Tibial artery (tissue), 4 donors: ENCODE data around the gene WNT3A.
A peak's percentile ranks its signal among the peaks of the same experiment; 100 is the strongest.

Experiments
- DNase-seq, 2 donors: peaks; one replicate each; pipeline ENCODE4 v3.0.0-alpha.2; 2019
- H3K27ac ChIP-seq, 2 donors: fragments of 200-600 bp; sonication (generic) in 1 of 2; 1 replicate in 1 of 2; 2 replicates in 1 of 2; pipeline ENCODE4 v1.5.1; 2018 to 2019; ENCODE audit warnings: mild to moderate bottlenecking in 1 of 2
- H3K27me3 ChIP-seq, 2 donors: fragments of 200-600 bp; sonication (generic) in 1 of 2; one replicate each; pipeline versions ENCODE4 v1.5.1 to v1.6.0; 2016 to 2019
- H3K36me3 ChIP-seq, 3 donors: fragments of 200-600 bp; sonication (generic) in 2 of 3; one replicate each; pipeline ENCODE4 v1.5.1; 2016 to 2019; ENCODE audit warnings: mild to moderate bottlenecking in 2 of 3
- H3K4me1 ChIP-seq, 4 donors: fragments of 200-600 bp; sonication (generic) in 2 of 4; 1 replicate in 3 of 4; 2 replicates in 1 of 4; pipeline ENCODE4 v1.5.1; 2016 to 2019
- H3K4me3 ChIP-seq, 2 donors: fragments of 200-600 bp; sonication (generic) in 1 of 2; 1 replicate in 1 of 2; 2 replicates in 1 of 2; pipeline ENCODE4 v1.5.1; 2018 to 2019; ENCODE audit warnings: mild to moderate bottlenecking in 2 of 2
- H3K9me3 ChIP-seq, 3 donors: fragments of 200-600 bp; sonication (generic) in 1 of 3; one replicate each; pipeline ENCODE4 v1.5.1; 2016 to 2019
- intact Hi-C: fragments of 100-400 bp; cut with DNase I; formaldehyde crosslinking; loops from one replicate; pipeline ENCODE4 v1.15.0; 2023; ENCODE audit warnings: low total_unique reads
- TF ChIP-seq, protein P1 (sequence below), 2 experiments: fragments of 200-600 bp in 1 of 2; fragments of 450-650 bp in 1 of 2; IDR thresholded peaks; one replicate each; pipeline ENCODE4 v1.5.1; 2017 to 2019; ENCODE audit warnings: antibody characterized with exemption in 2 of 2, mild to moderate bottlenecking in 1 of 2, moderate library complexity in 1 of 2

Gene WNT3A

DNA sequence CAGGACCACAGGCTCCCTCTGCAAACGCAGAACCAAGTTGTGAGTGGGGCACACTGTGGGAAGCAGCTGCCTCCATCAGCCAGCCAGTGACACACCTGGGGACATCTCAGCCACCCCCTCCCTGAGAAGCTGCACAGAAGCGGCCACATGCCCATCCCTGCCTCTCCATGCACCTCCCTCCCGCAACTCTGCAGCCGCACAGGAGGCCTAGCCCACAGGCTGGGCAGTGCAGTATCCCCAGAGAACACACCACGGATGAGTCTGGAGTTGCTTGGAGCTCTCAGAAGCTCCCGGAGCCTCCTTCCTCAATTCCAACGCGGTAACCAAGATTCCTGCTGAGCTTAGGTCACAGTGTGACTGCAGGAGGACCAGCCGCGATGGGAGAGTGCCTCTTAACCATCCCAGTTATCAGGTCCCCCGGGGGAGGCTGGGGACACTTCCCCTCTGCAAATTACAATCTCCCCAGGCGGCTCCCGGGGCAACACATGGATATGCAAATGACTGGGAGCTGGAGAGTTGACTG lies 1.2 kb upstream of the WNT3A start:
- no peaks in the 10 kb centered on the region for H3K9me3 ChIP-seq
- intact Hi-C loops: no loop called here
- DNase-seq: peak in 1 of 2 donors; percentile 40
- H3K36me3 ChIP-seq: no peaks in the 10 kb centered on the region
- no peak overlapping the region for H3K4me3 ChIP-seq
- no peak overlapping the region for H3K27ac ChIP-seq
- peaks cover 0 to 30% (median 2%) of the 10 kb centered on the region in 4 donors for H3K4me1 ChIP-seq
- TF ChIP-seq, protein P1, sequence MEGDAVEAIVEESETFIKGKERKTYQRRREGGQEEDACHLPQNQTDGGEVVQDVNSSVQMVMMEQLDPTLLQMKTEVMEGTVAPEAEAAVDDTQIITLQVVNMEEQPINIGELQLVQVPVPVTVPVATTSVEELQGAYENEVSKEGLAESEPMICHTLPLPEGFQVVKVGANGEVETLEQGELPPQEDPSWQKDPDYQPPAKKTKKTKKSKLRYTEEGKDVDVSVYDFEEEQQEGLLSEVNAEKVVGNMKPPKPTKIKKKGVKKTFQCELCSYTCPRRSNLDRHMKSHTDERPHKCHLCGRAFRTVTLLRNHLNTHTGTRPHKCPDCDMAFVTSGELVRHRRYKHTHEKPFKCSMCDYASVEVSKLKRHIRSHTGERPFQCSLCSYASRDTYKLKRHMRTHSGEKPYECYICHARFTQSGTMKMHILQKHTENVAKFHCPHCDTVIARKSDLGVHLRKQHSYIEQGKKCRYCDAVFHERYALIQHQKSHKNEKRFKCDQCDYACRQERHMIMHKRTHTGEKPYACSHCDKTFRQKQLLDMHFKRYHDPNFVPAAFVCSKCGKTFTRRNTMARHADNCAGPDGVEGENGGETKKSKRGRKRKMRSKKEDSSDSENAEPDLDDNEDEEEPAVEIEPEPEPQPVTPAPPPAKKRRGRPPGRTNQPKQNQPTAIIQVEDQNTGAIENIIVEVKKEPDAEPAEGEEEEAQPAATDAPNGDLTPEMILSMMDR (IDR thresholded peaks at IDR 0.05): no peak
- H3K27me3 ChIP-seq: peaks cover 0 to 80% of the 10 kb centered on the region in 2 donors

DNA sequence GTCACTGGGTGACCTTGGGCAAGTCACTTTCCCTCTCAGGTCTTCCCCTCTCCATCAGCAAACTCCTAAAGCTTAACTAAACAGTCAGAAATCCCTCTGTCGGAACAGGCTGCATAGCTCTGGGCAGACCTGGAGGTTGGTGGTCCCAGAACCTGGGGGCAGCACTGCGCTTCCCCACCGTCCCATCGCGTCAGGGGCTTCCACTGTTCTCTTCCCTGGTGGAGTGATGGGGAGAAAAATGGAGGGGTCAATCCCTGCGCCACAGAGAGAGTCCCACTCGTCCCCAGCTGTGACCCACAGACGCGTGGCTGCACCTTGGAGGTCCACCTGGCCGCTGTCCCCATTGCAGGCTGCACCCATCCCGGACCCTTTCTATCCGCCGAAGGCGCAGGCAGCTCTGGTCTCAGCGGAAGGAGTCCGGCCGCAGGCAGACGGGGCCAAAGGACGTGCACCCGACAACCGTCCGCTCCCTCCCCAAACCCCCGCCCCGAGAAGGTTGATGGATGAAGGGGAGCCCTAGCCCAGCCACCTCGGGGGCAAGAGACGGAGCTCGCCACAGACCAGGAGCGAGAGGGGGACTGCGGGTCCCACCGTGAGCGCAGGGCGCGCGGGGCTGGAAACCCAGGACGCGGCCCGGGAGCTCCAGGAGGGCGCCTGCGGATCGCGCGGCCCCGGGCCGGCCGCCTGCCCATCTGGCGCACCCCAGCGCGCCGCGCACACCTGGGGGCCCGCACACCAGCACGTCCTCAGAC lies 588 bp upstream of the WNT3A start:
- Histone ChIP-seq H3K27me3 (peaks cover 0 to 81% of the 10 kb centered on the region in 2 donors), H3K4me3 (no peak overlapping the region), H3K9me3 (no peaks in the 10 kb centered on the region), H3K4me1 (peaks cover 0 to 30% (median 2%) of the 10 kb centered on the region in 4 donors), H3K27ac (no peak overlapping the region), H3K36me3 (no peaks in the 10 kb centered on the region)
- TF ChIP-seq, protein P1 (IDR thresholded peaks at IDR 0.05): no peak
- intact Hi-C loops: no loop called here
- peak in 1 of 2 donors; percentile 60 for DNase-seq

DNA sequence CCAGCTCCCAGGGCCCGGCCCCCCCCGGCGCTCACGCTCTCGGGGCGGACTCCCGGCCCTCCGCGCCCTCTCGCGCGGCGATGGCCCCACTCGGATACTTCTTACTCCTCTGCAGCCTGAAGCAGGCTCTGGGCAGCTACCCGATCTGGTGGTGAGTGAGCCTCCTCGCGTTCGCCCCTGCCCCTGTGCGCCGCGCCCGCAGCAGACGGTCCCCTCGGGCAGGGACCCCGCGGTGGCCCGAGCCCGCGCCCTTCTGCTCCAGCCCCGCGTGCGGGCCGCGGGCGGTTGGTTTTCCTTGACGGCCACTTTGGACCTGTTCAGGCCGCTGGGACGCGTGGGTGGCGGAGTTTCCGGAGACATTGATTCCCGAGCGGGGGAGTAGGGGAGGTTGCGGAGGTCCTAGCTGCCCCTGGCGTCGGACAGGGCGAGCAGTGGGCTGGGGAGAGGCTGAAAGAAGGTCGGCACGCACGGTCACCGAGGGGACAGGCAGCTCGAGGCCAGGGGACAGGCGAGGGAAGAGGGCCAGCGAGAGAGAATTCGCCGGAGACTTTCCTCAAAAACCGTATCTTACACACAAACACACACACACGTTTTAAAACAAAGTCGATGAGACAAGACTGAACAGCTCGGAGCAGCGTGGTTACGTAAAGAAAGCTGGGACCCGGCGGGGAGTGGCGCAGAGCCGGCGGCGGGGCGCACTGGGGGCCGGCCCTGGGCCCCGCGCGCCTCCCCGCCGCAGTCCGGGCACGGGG lies 427 bp downstream of the WNT3A start:
- H3K4me1 ChIP-seq: peaks cover 0 to 30% (median 2%) of the 10 kb centered on the region in 4 donors
- intact Hi-C loops: no loop called here
- H3K27ac ChIP-seq: no peak overlapping the region
- TF ChIP-seq, protein P1 (IDR thresholded peaks at IDR 0.05): no peak
- no peaks in the 10 kb centered on the region for H3K9me3 ChIP-seq
- H3K27me3 ChIP-seq: peaks cover 0 to 74% of the 10 kb centered on the region in 2 donors
- no peaks in the 10 kb centered on the region for H3K36me3 ChIP-seq
- no peak overlapping the region for H3K4me3 ChIP-seq
- DNase-seq: peak in 1 of 2 donors; percentile 53

DNA sequence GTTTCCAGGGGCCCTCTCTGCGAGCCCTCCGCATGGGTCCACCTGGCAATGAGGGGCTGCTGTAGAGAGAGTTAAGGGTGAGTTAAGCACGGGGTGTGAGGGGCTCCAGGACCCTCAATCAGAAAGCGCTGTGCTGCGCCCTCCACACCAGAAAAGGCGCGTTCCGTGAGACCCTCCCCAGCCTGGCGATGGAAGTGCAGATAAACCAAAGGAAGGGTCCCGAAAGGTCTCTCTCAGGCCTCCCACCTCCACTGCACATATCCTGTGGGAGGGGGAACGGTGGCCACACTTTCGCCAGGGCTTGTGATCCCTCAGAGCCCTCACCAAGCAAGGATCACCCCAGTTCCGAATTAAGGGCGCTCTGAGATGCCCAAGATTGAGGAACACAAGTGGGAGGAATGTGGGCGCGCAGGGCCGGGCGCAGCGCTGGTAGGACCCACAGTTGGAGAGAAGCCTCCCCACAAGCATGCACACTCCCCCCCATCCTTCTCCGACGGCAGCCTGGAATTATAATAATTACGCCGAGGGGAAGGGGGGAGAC lies 1.1 kb downstream of the WNT3A start:
- intact Hi-C loops: no loop called here
- H3K27me3 ChIP-seq: peaks cover 0 to 72% of the 10 kb centered on the region in 2 donors

More for the DNA sequence above, 1.1 kb downstream of the WNT3A start:
- H3K9me3 ChIP-seq: no peaks in the 10 kb centered on the region
- no peak overlapping the region for H3K4me3 ChIP-seq
- peaks cover 0 to 30% (median 2%) of the 10 kb centered on the region in 4 donors for H3K4me1 ChIP-seq
- H3K36me3 ChIP-seq: no peaks in the 10 kb centered on the region
- peak in 1 of 2 donors; percentile 35 for DNase-seq
- TF ChIP-seq, protein P1 (IDR thresholded peaks at IDR 0.05): no peak
- no peak overlapping the region for H3K27ac ChIP-seq
